RKO (cell line): Measurements from ENCODE around the gene ADARB2.

Source experiments
- DNase-seq: peaks from one replicate; pipeline ENCODE4 v3.0.0-alpha.2; 2016; ENCODE audit warnings: low spot score

ADARB2 gene

GRCh38 chr10:1287487-1287886 is 449.8 kb downstream of the ADARB2 start:
- peak; percentile 36 for DNase-seq

- no peak for DNase-seq
Measured at GRCh38 chr10:1284076-1284475, 453.2 kb downstream of the ADARB2 start.

DNA sequence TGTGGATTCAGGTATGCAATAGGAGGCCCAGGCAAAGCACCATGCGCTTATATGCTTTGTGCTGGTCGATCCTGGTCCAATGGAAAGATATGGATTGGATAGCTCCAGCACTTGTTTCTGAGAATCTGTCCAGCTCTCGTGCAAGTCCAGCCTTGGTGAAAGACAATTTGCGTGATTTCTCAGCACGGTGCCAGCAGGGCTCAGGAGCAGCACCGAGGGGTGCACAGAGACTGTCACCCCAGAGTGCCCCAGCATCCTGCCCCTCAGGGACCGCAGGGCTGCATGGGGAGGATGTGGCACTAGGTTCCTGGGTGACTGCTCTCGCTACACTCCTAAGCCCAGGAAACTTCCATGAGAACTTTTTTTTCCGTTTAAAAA is 455.9 kb downstream of the ADARB2 start:
- no peak for DNase-seq

DNA sequence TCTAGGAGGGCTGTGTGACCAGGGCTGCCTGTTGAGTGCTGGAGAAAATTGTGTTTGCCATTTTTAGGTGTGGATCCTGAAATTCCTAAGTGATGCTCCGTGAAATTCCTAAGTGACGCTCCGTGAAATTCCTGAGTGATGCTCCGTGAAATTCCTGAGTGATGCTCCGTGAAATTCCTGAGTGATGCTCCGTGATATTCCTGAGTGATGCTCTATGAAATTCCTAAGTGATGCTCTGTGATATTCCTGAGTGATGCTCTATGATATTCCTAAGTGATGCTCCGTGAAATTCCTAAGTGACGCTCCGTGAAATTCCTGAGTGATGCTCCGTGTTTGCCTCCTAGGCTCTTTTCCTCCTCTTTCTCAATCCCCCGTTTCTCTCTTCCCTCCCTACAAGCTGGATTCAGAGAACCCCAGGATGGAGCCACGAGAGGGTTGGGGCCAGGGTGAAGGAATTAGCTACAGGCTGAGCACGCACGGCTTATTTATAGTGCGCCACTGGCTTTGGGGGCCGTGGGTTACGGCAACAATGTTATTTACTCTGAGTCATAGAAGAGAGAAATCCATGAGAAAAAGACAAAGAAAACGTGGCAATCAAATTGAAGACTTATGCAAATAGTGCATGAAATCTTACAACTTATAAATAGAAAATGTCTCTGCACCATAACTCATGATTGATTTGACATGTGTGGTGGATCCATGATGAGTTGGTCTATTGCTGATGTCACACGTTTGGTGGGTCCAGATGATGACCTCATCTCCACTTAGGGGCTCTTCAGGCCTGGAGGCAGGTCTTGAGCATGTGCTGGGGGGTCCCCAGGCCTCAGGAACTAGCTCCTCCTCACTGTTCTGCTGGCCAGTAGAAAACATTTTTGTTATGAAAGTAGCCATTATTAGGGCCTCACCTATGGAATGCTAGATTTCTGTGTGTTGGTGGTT is 456.6 kb downstream of the ADARB2 start:
- no peak for DNase-seq

GRCh38 chr10:1278306-1278705 is 459.0 kb downstream of the ADARB2 start:
- no peak for DNase-seq

DNA sequence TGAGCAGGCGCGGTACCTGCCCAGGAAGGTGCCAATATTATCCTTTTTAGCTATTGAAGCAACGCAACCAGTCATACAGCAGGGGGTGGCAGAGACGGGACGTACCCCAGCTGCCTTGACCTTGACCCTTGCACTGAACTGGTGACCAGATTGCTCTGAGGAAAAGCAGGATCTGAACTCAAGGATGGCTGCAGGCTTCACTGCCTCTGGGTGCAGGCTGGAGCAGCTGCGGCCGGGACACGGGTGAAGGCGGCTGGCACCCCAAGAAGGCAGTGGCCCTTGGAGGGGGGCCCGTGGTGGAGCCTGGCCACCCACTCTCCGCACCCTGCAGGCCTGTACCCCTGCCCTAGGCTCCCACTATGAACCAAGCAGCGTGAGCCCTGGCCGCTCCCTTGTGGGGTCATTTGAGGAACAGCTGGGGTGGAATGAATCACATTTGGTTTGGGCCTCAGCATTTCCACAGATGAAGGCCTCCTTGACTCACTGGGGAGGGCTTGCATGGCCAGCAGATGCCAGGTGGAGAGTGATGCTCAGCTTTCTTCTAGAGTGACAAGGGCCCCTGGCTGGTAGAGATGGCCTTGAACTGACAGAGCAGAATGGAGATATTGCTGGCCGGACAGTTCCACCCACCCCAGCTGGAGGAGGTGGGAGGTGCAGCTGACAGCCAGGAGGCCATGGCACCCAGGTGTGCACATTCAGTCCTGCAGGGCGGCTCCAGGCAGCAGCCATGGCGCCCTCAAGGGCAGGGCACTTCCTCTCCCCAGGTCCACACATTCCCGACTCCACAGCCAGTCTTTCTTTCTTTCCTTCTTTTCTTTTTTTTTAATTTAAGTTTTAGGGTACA is 462.4 kb downstream of the ADARB2 start:
- no peak for DNase-seq

DNA sequence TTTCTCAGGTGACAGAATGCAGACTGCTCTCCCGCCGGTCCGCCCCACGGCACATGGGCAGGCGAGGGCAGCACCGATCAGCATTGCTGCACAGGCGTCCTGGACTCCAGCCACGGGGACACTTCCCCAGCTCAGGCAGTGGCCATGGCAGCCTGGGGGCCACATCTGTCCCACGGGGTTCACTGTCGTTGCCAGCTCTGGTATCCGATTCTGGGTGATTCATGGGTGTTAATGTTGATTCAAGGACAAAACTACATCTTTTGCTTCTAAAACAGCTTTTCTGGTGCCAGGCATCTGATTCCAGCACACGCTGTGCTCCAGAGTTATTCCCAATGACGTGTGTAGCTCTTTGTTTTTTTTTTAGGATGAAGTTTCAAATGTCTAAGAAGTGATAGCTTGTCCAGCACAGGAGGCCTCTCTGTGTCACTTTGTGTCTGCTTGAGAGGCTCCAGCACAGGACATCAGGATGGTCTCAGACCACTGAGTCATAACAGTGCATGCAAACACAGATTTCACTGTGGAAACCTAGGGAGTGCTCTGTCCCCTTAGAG is 463.1 kb downstream of the ADARB2 start:
- DNase-seq: no peak

DNA sequence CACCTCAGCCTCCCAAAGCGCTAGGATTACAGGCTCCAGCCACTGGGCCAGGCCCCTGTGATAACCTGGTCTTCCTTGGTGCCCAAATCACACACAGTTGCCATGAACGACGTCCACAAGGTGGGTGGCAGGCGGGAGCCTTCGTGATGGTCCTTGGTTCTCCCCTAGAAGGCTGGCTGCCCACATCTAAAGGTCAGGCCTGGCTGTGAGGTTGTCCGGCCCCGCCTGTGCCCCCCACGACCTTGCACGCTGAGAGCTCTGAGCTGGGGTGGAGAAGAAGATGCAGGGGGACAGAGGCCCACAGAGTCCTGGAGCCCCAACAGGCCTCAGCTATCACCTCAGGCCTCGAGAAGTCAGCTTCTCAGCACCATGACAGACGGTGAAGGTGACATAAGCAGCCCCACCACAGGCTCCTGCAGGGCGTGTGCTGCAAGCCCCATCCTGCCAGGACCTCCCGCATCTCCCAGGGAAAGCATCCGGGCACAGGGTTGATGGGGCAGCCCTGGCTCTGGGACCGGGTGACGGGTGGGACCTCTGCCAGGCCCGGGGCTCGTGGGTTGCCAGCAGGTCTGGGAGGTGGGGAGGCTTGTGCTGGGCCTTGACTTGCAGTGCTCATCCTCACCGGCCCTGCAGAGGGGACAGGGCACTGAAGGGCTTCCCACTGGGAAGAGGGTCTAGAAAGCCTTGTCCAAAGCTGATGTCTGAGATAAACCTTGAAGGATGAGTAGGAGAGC is 463.8 kb downstream of the ADARB2 start:
- no peak for DNase-seq

- no peak for DNase-seq
Measured at GRCh38 chr10:1272777-1273161, 464.6 kb downstream of the ADARB2 start.

DNA sequence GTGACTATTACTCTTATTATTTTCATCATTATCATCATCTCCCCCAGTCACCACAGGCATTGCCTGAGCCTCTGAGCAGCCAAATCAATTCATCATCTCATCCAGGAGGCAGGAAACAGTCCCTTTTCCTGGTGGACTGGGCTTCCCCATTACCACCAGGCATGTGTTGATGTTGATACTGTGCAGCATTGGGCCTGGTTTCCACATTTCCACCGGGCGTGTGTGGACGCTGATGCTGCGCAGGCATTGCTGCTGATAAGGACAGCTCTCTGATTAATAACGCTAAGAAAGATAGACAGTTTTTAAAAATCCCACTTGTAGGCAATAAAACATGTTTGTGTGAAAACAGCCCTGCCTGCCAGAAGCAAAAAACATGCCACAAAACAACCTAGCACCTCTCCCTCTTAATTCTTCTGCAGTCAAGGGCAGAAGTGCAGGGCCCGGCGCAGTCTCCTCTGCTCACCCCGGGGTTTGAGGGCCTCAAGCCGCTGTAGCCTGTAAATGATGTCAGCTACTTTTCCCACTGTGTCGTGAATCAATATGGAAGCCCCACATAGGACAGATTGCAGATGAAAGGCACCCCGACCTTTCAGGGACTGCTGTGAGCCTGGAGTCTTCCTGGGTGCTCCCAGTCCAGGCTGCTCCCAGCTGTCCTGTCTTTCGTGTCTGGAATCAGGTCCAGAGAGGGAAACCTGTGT is 465.1 kb downstream of the ADARB2 start:
- DNase-seq: no peak

GRCh38 chr10:1270906-1271305 is 466.4 kb downstream of the ADARB2 start:
- DNase-seq: no peak

DNA sequence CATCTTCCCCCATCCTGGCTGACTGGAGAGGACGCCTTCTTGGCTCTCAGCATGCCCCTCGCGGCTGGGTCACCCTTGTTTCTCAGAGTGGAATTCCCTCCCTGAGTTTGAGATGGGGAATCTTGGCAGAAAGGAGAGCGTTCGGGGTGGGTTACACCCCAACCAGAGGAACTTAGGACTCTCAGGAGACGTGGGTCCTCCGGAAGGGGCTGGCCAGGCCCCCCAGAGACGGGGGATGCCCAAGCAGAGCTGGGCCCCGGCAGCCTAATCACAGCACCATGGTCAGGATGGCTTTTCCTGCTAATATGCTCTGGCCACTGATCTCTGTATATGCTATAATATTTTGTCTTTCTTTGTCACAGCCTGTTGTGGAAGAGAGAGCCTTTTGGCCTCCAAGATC is 466.8 kb downstream of the ADARB2 start:
- no peak for DNase-seq

DNA sequence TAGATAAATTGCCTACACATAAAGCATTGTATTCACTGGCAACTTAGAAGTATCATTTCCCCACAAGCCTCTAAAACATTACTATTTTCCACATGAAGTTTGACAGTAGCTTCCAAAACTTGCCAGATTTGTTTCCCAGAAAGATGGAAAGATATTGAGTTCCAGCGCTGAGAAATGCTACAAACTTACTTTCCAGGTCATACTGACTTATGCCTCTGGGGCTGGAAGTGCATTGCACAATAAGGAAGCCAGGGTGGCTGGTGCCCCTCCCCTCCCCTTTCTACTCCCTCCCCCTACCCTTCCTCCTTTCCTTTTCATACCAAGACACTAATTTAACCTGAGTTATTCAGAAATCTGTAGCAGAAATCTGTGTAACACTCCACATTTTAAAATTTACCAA is 468.5 kb downstream of the ADARB2 start:
- DNase-seq: no peak

- no peak for DNase-seq
Measured at GRCh38 chr10:1267568-1267967, 469.8 kb downstream of the ADARB2 start.

GRCh38 chr10:1267148-1267547 is 470.2 kb downstream of the ADARB2 start:
- DNase-seq: no peak

GRCh38 chr10:1266033-1266802 is 471.1 kb downstream of the ADARB2 start:
- DNase-seq: no peak

DNA sequence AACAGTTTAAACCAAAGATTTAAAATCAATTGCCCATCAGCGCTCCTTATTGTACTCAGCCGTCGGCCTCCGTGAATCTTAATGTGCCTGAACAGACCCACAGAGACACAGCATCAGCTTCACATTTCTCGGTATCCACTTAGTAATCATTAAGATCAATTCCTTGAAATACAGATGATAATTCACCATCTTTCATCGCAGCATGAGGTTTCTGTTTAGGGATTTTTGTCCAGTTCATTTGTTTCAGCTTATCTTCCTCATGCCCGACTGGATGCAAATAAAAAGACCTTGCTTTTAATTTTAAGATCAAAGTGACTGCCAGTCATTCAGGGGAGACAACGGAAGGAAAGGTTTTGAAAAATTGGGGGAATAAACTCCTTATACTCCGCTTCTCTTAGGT is 473.3 kb downstream of the ADARB2 start:
- DNase-seq: no peak

GRCh38 chr10:1257274-1257673 is 480.1 kb downstream of the ADARB2 start:
- DNase-seq: no peak

DNA sequence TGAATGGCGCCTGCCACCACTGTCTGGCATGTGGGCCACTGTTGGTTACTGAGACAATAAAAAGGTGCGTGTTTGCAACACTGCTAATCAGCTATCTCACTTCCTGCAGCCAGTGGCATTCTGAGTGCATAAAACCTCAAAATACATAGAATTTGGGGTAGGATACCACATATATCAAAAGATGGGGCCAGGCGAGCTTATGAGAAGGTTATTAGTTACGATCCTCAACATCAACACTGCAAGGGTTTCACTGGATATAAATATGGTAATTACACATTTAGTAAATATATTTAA is 480.9 kb downstream of the ADARB2 start:
- DNase-seq: no peak

GRCh38 chr10:1255600-1256431 is 481.5 kb downstream of the ADARB2 start:
- DNase-seq: no peak
